Measurements from ENCODE around the gene YDJC. TPM values are rescaled to one million over a fixed set of nuclear protein-coding genes. Genes with fewer than 3 reads are reported as not detected.

YDJC gene
- total RNA-seq, 4 donors from 2014 or later = 34.1 to 53.8 (median 39.6) TPM

- H3K4me3 ChIP-seq = peak overlapping the region; percentile 78 to 100 (median 92)
- peaks cover 33 to 63% (median 35%) of the 10 kb centered on the region in 3 donors for H3K4me1 ChIP-seq
- peak overlapping the region; percentile 85 to 95 (median 88) for H3K27ac ChIP-seq
- no peaks in the 10 kb centered on the region for H3K9me3 ChIP-seq
- H3K27me3 ChIP-seq = no peaks in the 10 kb centered on the region
- WGBS, 2 donors = 52 to 59% methylated on average over 25 to 43 of the region's 74 CpGs
- DNase-seq = no peak
- no peak for TF ChIP-seq CTCF (IDR thresholded peaks at IDR 0.05)
- TF ChIP-seq POLR2A (IDR thresholded peaks at IDR 0.05) = no peak
- peaks cover 0 to 32% (median 0%) of the 10 kb centered on the region in 3 donors for H3K36me3 ChIP-seq
- intact Hi-C loops (cut with DNase I) = no loop called here
Measured at GRCh38 chr22:21628386-21629254, 1.2 kb downstream of the YDJC start.

GRCh38 chr22:21626735-21627469 lies 2.9 kb downstream of the YDJC start:
- H3K36me3 ChIP-seq = peaks cover 0 to 50% (median 0%) of the 10 kb centered on the region in 3 donors
- intact Hi-C loops (cut with DNase I) = no loop called here
- peaks cover 38 to 80% (median 44%) of the 10 kb centered on the region in 3 donors for H3K4me1 ChIP-seq
- 78 to 81% methylated on average over 5 to 11 of the region's 11 CpGs for WGBS, 2 donors
- H3K9me3 ChIP-seq = no peaks in the 10 kb centered on the region
- no peaks in the 10 kb centered on the region for H3K27me3 ChIP-seq
- H3K4me3 ChIP-seq = no peak overlapping the region
- no peak for TF ChIP-seq CTCF (IDR thresholded peaks at IDR 0.05)
- TF ChIP-seq POLR2A (IDR thresholded peaks at IDR 0.05) = no peak
- no peak for DNase-seq
- H3K27ac ChIP-seq = no peak overlapping the region

DNA sequence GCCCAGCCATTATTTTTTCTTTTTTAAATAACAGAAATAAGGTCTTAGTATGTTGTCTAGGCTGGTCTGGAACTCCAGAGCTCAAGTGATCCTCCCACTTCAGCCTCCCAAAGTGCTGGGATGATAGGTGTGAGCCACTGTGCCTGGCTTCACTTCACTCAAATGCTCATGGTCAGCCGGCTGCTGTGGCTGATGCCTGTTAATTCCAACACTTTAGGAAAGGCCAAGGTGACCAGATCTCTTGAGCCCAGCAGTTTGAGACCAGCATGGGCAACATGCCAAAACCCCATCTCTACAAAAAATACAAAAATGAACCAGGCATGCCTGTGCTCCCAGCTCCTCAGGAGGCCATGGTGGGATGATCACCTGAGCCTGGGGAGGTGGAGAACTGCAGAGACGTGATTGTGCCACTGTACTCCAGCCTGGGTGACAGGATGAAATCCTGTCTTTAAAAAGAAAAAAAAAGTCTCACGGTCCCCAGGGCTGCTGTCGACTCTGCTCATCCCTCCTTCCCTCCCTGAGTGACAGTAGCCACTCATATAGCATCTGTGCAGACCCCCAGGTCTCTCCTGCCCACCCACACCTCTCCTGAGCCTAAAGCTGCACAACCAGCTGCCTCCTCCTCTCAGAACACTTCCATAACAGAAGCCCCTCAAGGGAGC lies 3.6 kb downstream of the YDJC start:
- intact Hi-C loops (cut with DNase I) = no loop called here
- no peak for DNase-seq
- Histone ChIP-seq H3K27me3 (no peaks in the 10 kb centered on the region), H3K36me3 (peaks cover 0 to 54% (median 0%) of the 10 kb centered on the region in 3 donors), H3K27ac (no peak overlapping the region), H3K9me3 (no peaks in the 10 kb centered on the region), H3K4me1 (peaks cover 38 to 84% (median 44%) of the 10 kb centered on the region in 3 donors), H3K4me3 (no peak overlapping the region)
- TF ChIP-seq CTCF (IDR thresholded peaks at IDR 0.05) = no peak
- TF ChIP-seq POLR2A (IDR thresholded peaks at IDR 0.05) = no peak
- 54 to 68% methylated on average over 4 of the region's 4 CpGs for WGBS, 2 donors

- no peak overlapping the region for H3K4me3 ChIP-seq
- H3K27ac ChIP-seq = peak overlapping the region in 3 of 4 donors; percentile 13 to 49 (median 22)
- H3K9me3 ChIP-seq = no peaks in the 10 kb centered on the region
- no peak for DNase-seq
- peaks cover 35 to 84% (median 42%) of the 10 kb centered on the region in 3 donors for H3K4me1 ChIP-seq
- no peak for TF ChIP-seq POLR2A (IDR thresholded peaks at IDR 0.05)
- TF ChIP-seq CTCF (IDR thresholded peaks at IDR 0.05) = no peak
- intact Hi-C loops (cut with DNase I) = no loop called here
- peaks cover 0 to 64% (median 0%) of the 10 kb centered on the region in 3 donors for H3K36me3 ChIP-seq
- no peaks in the 10 kb centered on the region for H3K27me3 ChIP-seq
- 71 to 79% methylated on average over 10 of the region's 12 CpGs for WGBS, 2 donors
Measured at GRCh38 chr22:21624880-21625791, 4.7 kb downstream of the YDJC start.
